Hepatocyte (in vitro differentiated cells): Measurements from ENCODE around the gene PECR.

ENCODE experiments used
- EZH2 ChIP-seq: fragments of 200-600 bp; sonication (generic); IDR thresholded peaks from 2 replicates; pipeline ENCODE4 v1.6.1; 2016; ENCODE audit warnings: antibody characterized with exemption, mild to moderate bottlenecking, borderline replicate concordance
- EZH2phosphoT487 ChIP-seq: fragments of 200-600 bp; sonication (generic); IDR thresholded peaks from one replicate; pipeline ENCODE4 v1.6.1; 2018; ENCODE audit warnings: antibody characterized with exemption, mild to moderate bottlenecking, low read depth, moderate library complexity; ENCODE audit not compliant: unreplicated experiment, severe bottlenecking
- TF ChIP-seq, protein P1 (sequence below): fragments of 200-600 bp; sonication (generic); IDR thresholded peaks from 2 replicates; pipeline ENCODE4 v1.5.1; 2016; ENCODE audit warnings: antibody characterized with exemption, mild to moderate bottlenecking; ENCODE audit not compliant: poor library complexity

DNA sequence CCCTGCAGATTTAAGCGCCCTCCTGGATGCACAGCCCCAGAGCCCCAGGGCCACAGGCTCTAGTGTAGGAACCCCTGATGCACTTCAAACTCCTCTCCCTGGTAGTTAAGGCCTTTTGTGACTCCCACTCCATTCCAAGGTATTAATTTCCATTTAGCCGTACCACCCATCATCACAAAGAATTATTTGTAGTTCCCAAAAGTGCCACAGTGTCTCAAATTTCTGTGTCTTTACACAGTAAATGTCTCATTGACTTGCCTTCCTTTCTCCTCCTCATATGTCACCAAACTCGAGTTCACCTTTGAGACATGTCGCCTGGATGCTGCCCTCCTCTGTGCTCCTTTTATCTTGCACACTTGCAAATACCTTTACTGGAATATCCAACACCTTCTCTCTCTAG, 25.9 kb downstream of the PECR start:
- TF ChIP-seq, protein P1, sequence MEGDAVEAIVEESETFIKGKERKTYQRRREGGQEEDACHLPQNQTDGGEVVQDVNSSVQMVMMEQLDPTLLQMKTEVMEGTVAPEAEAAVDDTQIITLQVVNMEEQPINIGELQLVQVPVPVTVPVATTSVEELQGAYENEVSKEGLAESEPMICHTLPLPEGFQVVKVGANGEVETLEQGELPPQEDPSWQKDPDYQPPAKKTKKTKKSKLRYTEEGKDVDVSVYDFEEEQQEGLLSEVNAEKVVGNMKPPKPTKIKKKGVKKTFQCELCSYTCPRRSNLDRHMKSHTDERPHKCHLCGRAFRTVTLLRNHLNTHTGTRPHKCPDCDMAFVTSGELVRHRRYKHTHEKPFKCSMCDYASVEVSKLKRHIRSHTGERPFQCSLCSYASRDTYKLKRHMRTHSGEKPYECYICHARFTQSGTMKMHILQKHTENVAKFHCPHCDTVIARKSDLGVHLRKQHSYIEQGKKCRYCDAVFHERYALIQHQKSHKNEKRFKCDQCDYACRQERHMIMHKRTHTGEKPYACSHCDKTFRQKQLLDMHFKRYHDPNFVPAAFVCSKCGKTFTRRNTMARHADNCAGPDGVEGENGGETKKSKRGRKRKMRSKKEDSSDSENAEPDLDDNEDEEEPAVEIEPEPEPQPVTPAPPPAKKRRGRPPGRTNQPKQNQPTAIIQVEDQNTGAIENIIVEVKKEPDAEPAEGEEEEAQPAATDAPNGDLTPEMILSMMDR = no peak
- TF ChIP-seq EZH2phosphoT487 (no peak), EZH2 (no peak)
